Measurements from ENCODE around the gene RGPD8. TPM values are rescaled to one million over a fixed set of nuclear protein-coding genes. Genes with fewer than 3 reads are reported as not detected.

Gene RGPD8
- total RNA-seq, 1 experiment from 2014 or later, result 8.1 TPM

DNA sequence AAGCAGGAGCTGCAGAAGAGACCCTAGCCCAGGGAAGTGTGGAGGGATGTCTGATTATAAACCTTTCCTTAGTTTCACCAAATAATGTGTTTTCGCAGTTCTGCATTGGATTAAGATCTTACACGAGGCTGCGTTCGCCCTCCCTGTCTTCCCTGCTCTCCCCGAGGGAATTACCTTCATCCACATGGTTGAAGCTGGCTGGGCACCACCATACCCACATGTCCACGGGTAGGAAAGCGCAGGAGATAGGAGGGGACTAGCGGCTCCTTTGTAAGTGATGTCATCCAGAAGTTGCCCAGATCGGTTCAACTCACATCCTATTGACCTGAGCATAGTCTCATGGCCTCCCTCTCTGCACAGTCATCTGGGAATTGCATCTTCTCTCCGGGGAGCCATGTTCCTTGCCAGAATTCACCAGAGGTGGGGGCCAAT is 49.6 kb upstream of the RGPD8 start:
- H3K9ac ChIP-seq (ENCODE audit: extremely low read depth, insufficient read length, low read length), result peak overlapping the region; percentile 68
- Mint-ChIP-seq H3K27me3 (ENCODE audit: low read depth) (peaks cover 15% of the 10 kb centered on the region), H3K4me1 (peaks cover 18 to 21% of the 10 kb centered on the region in 2 experiments), H3K27ac (peak overlapping the region in 1 of 3 experiments; percentile 77; a peak in 1 of 7 replicates), H3K4me3 (peak overlapping the region; percentile 93 to 97), H3K9me3 (no peaks in the 10 kb centered on the region; a peak in 1 of 5 replicates), H3K36me3 (ENCODE audit: insufficient read depth in 1 of 3, low read depth in 3 of 3) (peaks cover 13 to 36% (median 25%) of the 10 kb centered on the region in 3 experiments)
- no peak overlapping the region for H3K27ac ChIP-seq (ENCODE audit: insufficient read length, low read depth, low read length)
- no peak overlapping the region for H4K91ac ChIP-seq (ENCODE audit: insufficient read length, low read depth, low read length)
- H3K4ac ChIP-seq (ENCODE audit: low read depth, low read length), result no peak overlapping the region
- peak overlapping the region; percentile 100 for H3K4me2 ChIP-seq (ENCODE audit: insufficient read depth, insufficient read length, low read length)
- no peak overlapping the region for H2BK20ac ChIP-seq (ENCODE audit: low read depth, low read length, poor library complexity, severe bottlenecking)
- DNase-seq, result peak; percentile 32
- peak overlapping the region; percentile 57 for H3K18ac ChIP-seq (ENCODE audit: insufficient read length, low read depth, low read length)
- no peak for TF ChIP-seq CTCF (conservative IDR thresholded peaks at IDR 0.05)
- no peaks in the 10 kb centered on the region; the same call in 1 of the 2 replicates for H3K27me3 ChIP-seq (ENCODE audit: insufficient read depth, low read length)
- no peak overlapping the region for H2AK5ac ChIP-seq (ENCODE audit: insufficient read length, low read length)
- peaks cover 24% of the 10 kb centered on the region for H3K23me2 ChIP-seq (ENCODE audit: insufficient read length, low read depth, low read length, poor library complexity, severe bottlenecking)
- no peak overlapping the region for H3T11ph ChIP-seq (ENCODE audit: low read length)
- no CpG with 5 or more reads among the region's 10 CpGs for WGBS (ENCODE audit: extremely low coverage, insufficient read length, low lambda C conversion rate)
- H3K56ac ChIP-seq (ENCODE audit: insufficient read length, low read depth, low read length), result no peak overlapping the region
- H3K9me3 ChIP-seq (ENCODE audit: control insufficient read depth, low read depth, low read length), result no peaks in the 10 kb centered on the region
- H3K79me1 ChIP-seq (ENCODE audit: insufficient read depth, low read depth, low read length, poor library complexity, severe bottlenecking), result no peaks in the 10 kb centered on the region
- H2BK5ac ChIP-seq (ENCODE audit: insufficient read length, low read length), result no peak overlapping the region
- H2BK12ac ChIP-seq (ENCODE audit: insufficient read length, low read depth, low read length), result no peak overlapping the region
- no peak overlapping the region for H2BK15ac ChIP-seq (ENCODE audit: low read depth, low read length)
- no peak overlapping the region for H2BK120ac ChIP-seq (ENCODE audit: low read depth, low read length, poor library complexity, severe bottlenecking)
- H4K8ac ChIP-seq (replicated peaks; ENCODE audit: insufficient read length, low read depth, low read length), result peak overlapping the region; percentile 89
- H2AFZ ChIP-seq (ENCODE audit: low read length), result peak overlapping the region; percentile 60
- H3K4me1 ChIP-seq (ENCODE audit: insufficient read depth, low read length), result no peaks in the 10 kb centered on the region; the same call in 1 of the 2 replicates
- H4K5ac ChIP-seq (ENCODE audit: insufficient read length, low read depth, low read length), result no peak overlapping the region
- H3K14ac ChIP-seq (ENCODE audit: insufficient read depth, low read length), result no peak overlapping the region
- peaks cover 6% of the 10 kb centered on the region; the same call in 1 of the 2 replicates for H3K79me2 ChIP-seq (ENCODE audit: insufficient read depth, low read length)
- no peaks in the 10 kb centered on the region for H4K20me1 ChIP-seq (ENCODE audit: control insufficient read depth, insufficient read depth, insufficient read length)
- H3K23ac ChIP-seq (ENCODE audit: insufficient read length, low read depth, low read length), result no peak overlapping the region

All from H9 (cell line).